GM12874 (cell line): ENCODE data around the gene RGMA.

ENCODE experiments used
- CTCF ChIP-seq: IDR thresholded peaks from 2 replicates; pipeline ENCODE4 v1.5.1; 2011; ENCODE audit warnings: low read depth, mild to moderate bottlenecking, control low read depth, low read length, moderate library complexity; ENCODE audit not compliant: insufficient read depth

Gene RGMA

GRCh38 chr15:93019090-93019489, 69.9 kb downstream of the RGMA start:
- no peak for TF ChIP-seq CTCF

GRCh38 chr15:93018574-93018973, 70.4 kb downstream of the RGMA start:
- TF ChIP-seq CTCF: no peak

GRCh38 chr15:93017526-93017925, 71.5 kb downstream of the RGMA start:
- no peak for TF ChIP-seq CTCF

GRCh38 chr15:93012786-93013185, 76.2 kb downstream of the RGMA start:
- TF ChIP-seq CTCF: no peak

- no peak for TF ChIP-seq CTCF
These were observed 81.0 kb downstream of the RGMA start for GRCh38 chr15:93007994-93008393.

- no peak for TF ChIP-seq CTCF
These were observed 83.9 kb downstream of the RGMA start for GRCh38 chr15:93005133-93005532.

GRCh38 chr15:93001881-93002280, 87.1 kb downstream of the RGMA start:
- TF ChIP-seq CTCF: no peak

- TF ChIP-seq CTCF: no peak
These were observed 87.9 kb downstream of the RGMA start for GRCh38 chr15:93001156-93001555.
